ENCODE measurements around the gene SCYL1.

The SCYL1 gene

GRCh38 chr11:65498977-65499712, 25.7 kb upstream of the SCYL1 start, which contains the start of gene MALAT1:
TSS of gene MALAT1 (plus strand) at chr11:65499045.
- no peaks in the 10 kb centered on the region for H3K9me3 Mint-ChIP-seq
- DNase-seq, result peak; percentile 95
- H3K36me3 Mint-ChIP-seq, result peaks cover 9% of the 10 kb centered on the region
- CTCF ChIA-PET, result interaction anchor here (0.8 to 4.9 kb wide), 6 partner anchors 22 to 83 kb away, joined by 3 to 53 read pairs (median 8); partner anchors contain the start of gene NEAT1
- H3K4me1 Mint-ChIP-seq, result peaks cover 25% of the 10 kb centered on the region
- H3K27ac Mint-ChIP-seq, result no peak within 1 kb of the TSS
- H3K4me3 Mint-ChIP-seq, result no peak within 1 kb of the TSS
- H3K27me3 Mint-ChIP-seq, result peaks cover 4% of the 10 kb centered on the region

- no peak overlapping the region for H3K27ac Mint-ChIP-seq
- H3K27me3 Mint-ChIP-seq, result peaks cover 4% of the 10 kb centered on the region
- CTCF ChIA-PET, result interaction anchor here (1.0 to 4.9 kb wide), 4 partner anchors 23 to 84 kb away, joined by 3 to 53 read pairs (median 16); partner anchors contain the start of gene NEAT1
- no peak overlapping the region for H3K4me3 Mint-ChIP-seq
- DNase-seq, result no peak
- H3K36me3 Mint-ChIP-seq, result peaks cover 16% of the 10 kb centered on the region
- H3K9me3 Mint-ChIP-seq, result no peaks in the 10 kb centered on the region
- peaks cover 25% of the 10 kb centered on the region for H3K4me1 Mint-ChIP-seq
These were observed 25.0 kb upstream of the SCYL1 start for GRCh38 chr11:65499713-65500386.

GRCh38 chr11:65500387-65501185, 24.3 kb upstream of the SCYL1 start:
- Mint-ChIP-seq H3K4me1 (peaks cover 31% of the 10 kb centered on the region), H3K27ac (no peak overlapping the region), H3K27me3 (peaks cover 4% of the 10 kb centered on the region), H3K9me3 (no peaks in the 10 kb centered on the region), H3K36me3 (peaks cover 23% of the 10 kb centered on the region), H3K4me3 (no peak overlapping the region)
- DNase-seq, result peak; percentile 63
- CTCF ChIA-PET, result interaction anchor here (1.0 to 10.5 kb wide), 3 partner anchors 78 to 85 kb away, joined by 3 to 145 read pairs (median 53); partner anchors contain the start of gene NEAT1

GRCh38 chr11:65501186-65501471, 23.8 kb upstream of the SCYL1 start:
- H3K27ac Mint-ChIP-seq, result no peak overlapping the region
- no peak for DNase-seq

GRCh38 chr11:65501472-65502273, 23.2 kb upstream of the SCYL1 start:
- Mint-ChIP-seq H3K27ac (no peak overlapping the region), H3K27me3 (peaks cover 4% of the 10 kb centered on the region), H3K4me3 (no peak overlapping the region), H3K4me1 (peaks cover 31% of the 10 kb centered on the region), H3K36me3 (peaks cover 34% of the 10 kb centered on the region), H3K9me3 (no peaks in the 10 kb centered on the region)
- CTCF ChIA-PET, result interaction anchor here (0.6 to 10.5 kb wide), 4 partner anchors 19 to 84 kb away, joined by 3 to 145 read pairs (median 4); partner anchors contain the start of gene NEAT1
- no peak for DNase-seq

More at GRCh38 chr11:65501186-65501471, 23.8 kb upstream of the SCYL1 start:
- peaks cover 29% of the 10 kb centered on the region for H3K36me3 Mint-ChIP-seq
- H3K4me1 Mint-ChIP-seq, result peaks cover 31% of the 10 kb centered on the region
- no peaks in the 10 kb centered on the region for H3K9me3 Mint-ChIP-seq
- CTCF ChIA-PET, result interaction anchor here (0.9 to 10.5 kb wide), 2 partner anchors 29 to 83 kb away, joined by 4 to 145 read pairs; no protein-coding TSS in a partner anchor
- H3K27me3 Mint-ChIP-seq, result peaks cover 4% of the 10 kb centered on the region
- H3K4me3 Mint-ChIP-seq, result no peak overlapping the region

GRCh38 chr11:65502274-65502554, 22.7 kb upstream of the SCYL1 start:
- Mint-ChIP-seq H3K4me1 (peaks cover 31% of the 10 kb centered on the region), H3K9me3 (no peaks in the 10 kb centered on the region), H3K27ac (no peak overlapping the region), H3K4me3 (no peak overlapping the region), H3K36me3 (peaks cover 40% of the 10 kb centered on the region), H3K27me3 (peaks cover 4% of the 10 kb centered on the region)
- CTCF ChIA-PET, result interaction anchor here (0.6 to 10.5 kb wide), 3 partner anchors 19 to 84 kb away, joined by 3 to 145 read pairs (median 3); partner anchors contain the start of gene NEAT1
- DNase-seq, result no peak

GRCh38 chr11:65502555-65503367, 22.1 kb upstream of the SCYL1 start:
- Mint-ChIP-seq H3K36me3 (peaks cover 40% of the 10 kb centered on the region), H3K9me3 (no peaks in the 10 kb centered on the region), H3K4me1 (peaks cover 36% of the 10 kb centered on the region), H3K4me3 (no peak overlapping the region), H3K27me3 (peaks cover 1% of the 10 kb centered on the region), H3K27ac (no peak overlapping the region)
- no peak for DNase-seq
- CTCF ChIA-PET, result interaction anchor here (0.6 to 10.5 kb wide), 5 partner anchors 20 to 85 kb away, joined by 3 to 145 read pairs (median 3); partner anchors contain the start of gene NEAT1

- H3K4me3 Mint-ChIP-seq, result no peak overlapping the region
- H3K36me3 Mint-ChIP-seq, result peaks cover 38% of the 10 kb centered on the region
- no peaks in the 10 kb centered on the region for H3K9me3 Mint-ChIP-seq
- H3K4me1 Mint-ChIP-seq, result peaks cover 42% of the 10 kb centered on the region
- peak overlapping the region; percentile 83 for H3K27ac Mint-ChIP-seq
- CTCF ChIA-PET, result interaction anchor here (0.8 to 10.5 kb wide), 4 partner anchors 26 to 85 kb away, joined by 3 to 145 read pairs (median 6); no protein-coding TSS in a partner anchor
- no peak for DNase-seq
- H3K27me3 Mint-ChIP-seq, result no peaks in the 10 kb centered on the region
These were observed 21.4 kb upstream of the SCYL1 start for GRCh38 chr11:65503368-65503948.

- Mint-ChIP-seq H3K27ac (peak overlapping the region; percentile 83), H3K9me3 (no peaks in the 10 kb centered on the region), H3K4me3 (no peak overlapping the region), H3K4me1 (peaks cover 42% of the 10 kb centered on the region), H3K36me3 (peaks cover 38% of the 10 kb centered on the region), H3K27me3 (no peaks in the 10 kb centered on the region)
- CTCF ChIA-PET, result interaction anchor here (0.6 to 10.5 kb wide), 5 partner anchors 27 to 86 kb away, joined by 3 to 145 read pairs (median 4); no protein-coding TSS in a partner anchor
- DNase-seq, result no peak
These were observed 20.8 kb upstream of the SCYL1 start for GRCh38 chr11:65503949-65504673.

- peak overlapping the region; percentile 83 for H3K27ac Mint-ChIP-seq
- DNase-seq, result no peak
- peaks cover 38% of the 10 kb centered on the region for H3K36me3 Mint-ChIP-seq
- H3K4me3 Mint-ChIP-seq, result no peak overlapping the region
- CTCF ChIA-PET, result interaction anchor here (0.6 to 10.5 kb wide), 4 partner anchors 33 to 87 kb away, joined by 3 to 145 read pairs (median 6); no protein-coding TSS in a partner anchor
- H3K27me3 Mint-ChIP-seq, result no peaks in the 10 kb centered on the region
- peaks cover 45% of the 10 kb centered on the region for H3K4me1 Mint-ChIP-seq
- H3K9me3 Mint-ChIP-seq, result no peaks in the 10 kb centered on the region
These were observed 20.0 kb upstream of the SCYL1 start for GRCh38 chr11:65504674-65505465.
